Endothelial cell (in vitro differentiated cells): ENCODE results near the gene ARCN1. TPM values are rescaled to one million over a fixed set of nuclear protein-coding genes. Genes with fewer than 3 reads are reported as not detected.

Experiments
- DNase-seq: peaks from one replicate; pipeline ENCODE4 v3.0.0; 2021; ENCODE audit warnings: low spot score
- H3K27ac Mint-ChIP-seq: one replicate; pipeline ENCODE4 v1.8.0; 2021; ENCODE audit warnings: mixed read lengths, inconsistent platforms; ENCODE audit not compliant: unreplicated experiment
- H3K27me3 Mint-ChIP-seq: one replicate; pipeline ENCODE4 v1.8.0; 2021; ENCODE audit warnings: mild to moderate bottlenecking, moderate library complexity, mixed read lengths, inconsistent platforms; ENCODE audit not compliant: unreplicated experiment
- H3K36me3 Mint-ChIP-seq: one replicate; pipeline ENCODE4 v1.8.0; 2021; ENCODE audit warnings: mild to moderate bottlenecking, low read depth, mixed read lengths, inconsistent platforms; ENCODE audit not compliant: unreplicated experiment
- H3K4me1 Mint-ChIP-seq: one replicate; pipeline ENCODE4 v1.8.0; 2021; ENCODE audit warnings: mild to moderate bottlenecking, mixed read lengths, inconsistent platforms; ENCODE audit not compliant: unreplicated experiment
- H3K4me3 Mint-ChIP-seq: one replicate; pipeline ENCODE4 v1.8.0; 2021; ENCODE audit warnings: mild to moderate bottlenecking, mixed read lengths, inconsistent platforms; ENCODE audit not compliant: unreplicated experiment
- H3K9me3 Mint-ChIP-seq: one replicate; pipeline ENCODE4 v1.8.0; 2021; ENCODE audit warnings: mixed read lengths, inconsistent platforms; ENCODE audit not compliant: unreplicated experiment
- CTCF ChIP-seq: fragments of 200-600 bp; sonication (generic); IDR thresholded peaks from one replicate; pipeline ENCODE4 v1.5.0; 2021; ENCODE audit warnings: antibody characterized with exemption; ENCODE audit not compliant: unreplicated experiment
- total RNA-seq: library from RNA; stranded (reverse); fragmentation: NEBNext Ultra II Directional; extraction: Animal tissue kit (Norgen Biotek cat#: 25700); gene quantifications from one replicate; pipeline ENCODE4 v1.2.1, GENCODE V29; 2021; ENCODE audit not compliant: unreplicated experiment

ARCN1 gene
- total RNA-seq, 1 donor from 2014 or later = 145 TPM

- Mint-ChIP-seq H3K4me1 (peaks cover 15% of the 10 kb centered on the region), H3K36me3 (peaks cover 22% of the 10 kb centered on the region), H3K27ac (no peak overlapping the region), H3K4me3 (no peak overlapping the region), H3K27me3 (peaks cover 19% of the 10 kb centered on the region), H3K9me3 (no peaks in the 10 kb centered on the region)
- no peak for DNase-seq
- TF ChIP-seq CTCF = no peak
Measured at GRCh38 chr11:118526688-118527087, 45.5 kb upstream of the ARCN1 start.

GRCh38 chr11:118527109-118527508 lies 45.1 kb upstream of the ARCN1 start, which contains the start of gene TTC36:
Gene TTC36 (plus strand): TSS chr11:118527474. CDS start chr11:118527495, 21 bp downstream.
- H3K27ac Mint-ChIP-seq = no peak within 1 kb of the TSS

GRCh38 chr11:118528511-118528910 lies 43.7 kb upstream of the ARCN1 start:
- DNase-seq = no peak
- no peak overlapping the region for H3K27ac Mint-ChIP-seq

More at GRCh38 chr11:118527109-118527508, 45.1 kb upstream of the ARCN1 start, which contains the start of gene TTC36:
- no peak for DNase-seq
- H3K36me3 Mint-ChIP-seq = peaks cover 17% of the 10 kb centered on the region
- H3K27me3 Mint-ChIP-seq = peaks cover 22% of the 10 kb centered on the region
- H3K9me3 Mint-ChIP-seq = no peaks in the 10 kb centered on the region
- peaks cover 15% of the 10 kb centered on the region for H3K4me1 Mint-ChIP-seq
- TF ChIP-seq CTCF = no peak
- H3K4me3 Mint-ChIP-seq = no peak within 1 kb of the TSS

GRCh38 chr11:118529584-118530175 lies 42.5 kb upstream of the ARCN1 start:
- H3K27ac Mint-ChIP-seq = no peak overlapping the region
- H3K9me3 Mint-ChIP-seq = no peaks in the 10 kb centered on the region
- H3K36me3 Mint-ChIP-seq = peaks cover 5% of the 10 kb centered on the region
- no peak for TF ChIP-seq CTCF
- peak overlapping the region; percentile 91 for H3K4me3 Mint-ChIP-seq
- H3K4me1 Mint-ChIP-seq = peaks cover 15% of the 10 kb centered on the region
- no peak for DNase-seq
- H3K27me3 Mint-ChIP-seq = peaks cover 28% of the 10 kb centered on the region

More at GRCh38 chr11:118528511-118528910, 43.7 kb upstream of the ARCN1 start:
- peaks cover 13% of the 10 kb centered on the region for H3K36me3 Mint-ChIP-seq
- TF ChIP-seq CTCF = no peak
- peaks cover 15% of the 10 kb centered on the region for H3K4me1 Mint-ChIP-seq
- peaks cover 28% of the 10 kb centered on the region for H3K27me3 Mint-ChIP-seq
- H3K4me3 Mint-ChIP-seq = no peak overlapping the region
- no peaks in the 10 kb centered on the region for H3K9me3 Mint-ChIP-seq

- DNase-seq = no peak
- Mint-ChIP-seq H3K36me3 (peaks cover 5% of the 10 kb centered on the region), H3K4me3 (peak overlapping the region; percentile 91), H3K4me1 (peaks cover 15% of the 10 kb centered on the region), H3K27me3 (peaks cover 28% of the 10 kb centered on the region), H3K9me3 (no peaks in the 10 kb centered on the region), H3K27ac (no peak overlapping the region)
- no peak for TF ChIP-seq CTCF
Measured at GRCh38 chr11:118530180-118530682, 42.0 kb upstream of the ARCN1 start.
